ENCODE data around the gene RPS6KA3.

- TF ChIP-seq CTCF (IDR thresholded peaks at IDR 0.05) (no peak), POLR2A (IDR thresholded peaks at IDR 0.05) (no peak)
These were observed 40.0 kb upstream of the RPS6KA3 start for GRCh38 chrX:20306668-20307067.

Measured in lower leg skin (tissue), 3 donors.